RWPE1 (cell line): Measurements from ENCODE around the gene TNFAIP2.

Experiments used
- CTCF ChIA-PET: fragments of 350-600 bp; sonication (Branson Sonifier 250); formaldehyde crosslinking; extraction: SDS; loops from one replicate; lab custom pipeline; 2021; lab: Yijun Ruan, JAX
- POLR2A ChIA-PET: fragments of 400-600 bp; formaldehyde crosslinking; extraction: SDS; loops from one replicate; lab custom pipeline; 2020; ENCODE audit warnings: antibody characterized with exemption; ENCODE audit not compliant: low non-redundant PET; lab: Yijun Ruan, JAX
- DNase-seq: peaks from one replicate; pipeline ENCODE4 v3.0.0; 2012; ENCODE audit warnings: low spot score
- H3K27ac ChIP-seq: fragments of 450-650 bp; 2 replicates; pipeline ENCODE4 v1.5.1; 2017
- TF ChIP-seq, protein P1 (sequence below): fragments of 450-650 bp; conservative IDR thresholded peaks from 2 replicates; pipeline ENCODE4 v1.5.1; 2017; ENCODE audit warnings: low read depth, mild to moderate bottlenecking

TNFAIP2 gene, protein sequence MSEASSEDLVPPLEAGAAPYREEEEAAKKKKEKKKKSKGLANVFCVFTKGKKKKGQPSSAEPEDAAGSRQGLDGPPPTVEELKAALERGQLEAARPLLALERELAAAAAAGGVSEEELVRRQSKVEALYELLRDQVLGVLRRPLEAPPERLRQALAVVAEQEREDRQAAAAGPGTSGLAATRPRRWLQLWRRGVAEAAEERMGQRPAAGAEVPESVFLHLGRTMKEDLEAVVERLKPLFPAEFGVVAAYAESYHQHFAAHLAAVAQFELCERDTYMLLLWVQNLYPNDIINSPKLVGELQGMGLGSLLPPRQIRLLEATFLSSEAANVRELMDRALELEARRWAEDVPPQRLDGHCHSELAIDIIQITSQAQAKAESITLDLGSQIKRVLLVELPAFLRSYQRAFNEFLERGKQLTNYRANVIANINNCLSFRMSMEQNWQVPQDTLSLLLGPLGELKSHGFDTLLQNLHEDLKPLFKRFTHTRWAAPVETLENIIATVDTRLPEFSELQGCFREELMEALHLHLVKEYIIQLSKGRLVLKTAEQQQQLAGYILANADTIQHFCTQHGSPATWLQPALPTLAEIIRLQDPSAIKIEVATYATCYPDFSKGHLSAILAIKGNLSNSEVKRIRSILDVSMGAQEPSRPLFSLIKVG

DNA sequence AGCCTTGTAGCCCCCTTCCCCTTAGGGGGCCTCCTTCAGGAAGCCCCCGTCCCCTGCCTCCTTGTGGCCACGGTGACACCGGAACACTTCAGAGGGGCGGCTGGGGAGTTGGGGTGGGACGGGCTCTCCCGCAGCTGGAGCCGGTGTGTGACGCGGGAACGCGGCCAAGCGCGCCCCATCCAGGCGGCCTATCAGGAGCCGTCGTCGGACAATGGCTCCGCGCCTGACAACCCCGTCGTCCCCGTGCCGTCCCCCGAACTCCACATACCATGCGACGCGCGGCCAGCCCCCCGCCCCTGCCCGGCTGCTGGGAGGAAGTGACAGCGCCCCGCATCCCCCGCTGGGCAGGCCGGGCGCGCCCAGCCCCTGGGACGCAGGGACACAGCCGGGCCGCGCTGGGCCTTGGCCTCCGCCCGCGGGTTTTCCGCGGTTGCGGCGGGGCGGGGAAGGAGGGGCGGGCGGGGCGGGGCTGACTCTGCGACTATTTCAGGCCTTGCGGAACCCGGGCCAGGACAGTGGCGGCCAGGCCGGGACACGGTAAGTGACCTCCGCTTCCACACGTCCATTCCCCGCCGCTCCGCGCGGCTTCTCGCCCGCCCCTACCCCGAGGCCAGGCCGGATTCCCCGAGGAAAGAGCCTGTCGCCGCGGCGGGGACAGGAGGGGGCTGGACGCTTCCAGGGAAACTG lies at the start of gene TNFAIP2:
TNFAIP2 (plus strand) TSS at position 515 of the 687 bp plus-strand sequence. CDS start 2,997 bp downstream, outside the sequence.
- CTCF ChIA-PET = interaction anchor here (7.2 kb wide), 1 partner anchor 18 kb away, joined by 57 read pairs; no protein-coding TSS in a partner anchor
- POLR2A ChIA-PET = no interaction called here
- H3K27ac ChIP-seq = peak within 1 kb of the TSS; percentile 89
- TF ChIP-seq, protein P1, sequence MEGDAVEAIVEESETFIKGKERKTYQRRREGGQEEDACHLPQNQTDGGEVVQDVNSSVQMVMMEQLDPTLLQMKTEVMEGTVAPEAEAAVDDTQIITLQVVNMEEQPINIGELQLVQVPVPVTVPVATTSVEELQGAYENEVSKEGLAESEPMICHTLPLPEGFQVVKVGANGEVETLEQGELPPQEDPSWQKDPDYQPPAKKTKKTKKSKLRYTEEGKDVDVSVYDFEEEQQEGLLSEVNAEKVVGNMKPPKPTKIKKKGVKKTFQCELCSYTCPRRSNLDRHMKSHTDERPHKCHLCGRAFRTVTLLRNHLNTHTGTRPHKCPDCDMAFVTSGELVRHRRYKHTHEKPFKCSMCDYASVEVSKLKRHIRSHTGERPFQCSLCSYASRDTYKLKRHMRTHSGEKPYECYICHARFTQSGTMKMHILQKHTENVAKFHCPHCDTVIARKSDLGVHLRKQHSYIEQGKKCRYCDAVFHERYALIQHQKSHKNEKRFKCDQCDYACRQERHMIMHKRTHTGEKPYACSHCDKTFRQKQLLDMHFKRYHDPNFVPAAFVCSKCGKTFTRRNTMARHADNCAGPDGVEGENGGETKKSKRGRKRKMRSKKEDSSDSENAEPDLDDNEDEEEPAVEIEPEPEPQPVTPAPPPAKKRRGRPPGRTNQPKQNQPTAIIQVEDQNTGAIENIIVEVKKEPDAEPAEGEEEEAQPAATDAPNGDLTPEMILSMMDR = no peak
- no peak for DNase-seq

DNA sequence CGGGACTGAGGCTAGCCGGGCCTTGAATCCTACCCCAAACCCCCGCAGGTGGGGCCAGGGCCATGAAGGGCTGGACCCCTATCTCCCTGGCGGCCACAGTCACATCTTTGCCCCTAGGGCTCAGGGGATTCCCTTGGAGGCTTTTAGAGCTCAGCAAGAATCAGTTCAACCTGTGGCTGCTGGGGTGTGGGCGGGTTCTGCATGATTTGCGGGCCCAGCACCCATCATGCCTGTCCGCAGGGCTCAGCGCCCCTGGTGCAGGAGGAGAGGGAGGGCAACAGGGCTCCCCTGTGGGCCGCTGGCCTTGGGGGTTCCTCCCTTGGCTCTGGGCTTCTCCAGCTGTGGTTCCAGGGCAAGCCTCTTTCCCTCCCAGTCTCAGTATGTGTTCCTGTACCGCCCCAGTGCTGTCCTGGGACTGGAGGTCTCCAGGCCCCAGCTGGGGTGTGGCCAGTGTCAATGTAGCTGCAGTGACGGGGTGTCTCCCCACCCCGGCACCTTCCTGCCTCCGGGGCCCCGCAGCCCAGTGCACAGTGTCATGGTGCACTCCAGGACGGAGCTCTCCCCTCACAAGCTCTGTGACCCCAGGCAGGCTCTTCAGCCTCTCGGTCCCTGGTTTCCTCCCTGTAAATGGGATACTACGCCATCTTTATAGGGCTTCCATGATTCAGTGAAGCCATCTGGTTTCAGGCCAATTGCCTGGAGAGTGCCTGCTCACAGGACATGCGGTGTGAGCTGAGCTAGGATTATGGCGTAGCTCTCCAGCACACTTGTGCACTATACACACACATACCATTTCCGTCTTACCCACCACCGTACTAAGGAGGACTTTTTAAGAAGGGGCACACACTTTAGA lies 49.2 kb upstream of the TNFAIP2 start:
- peak overlapping the region; percentile 99 for H3K27ac ChIP-seq
- CTCF ChIA-PET = interaction anchor here (0.6 to 2.7 kb wide), 13 partner anchors 12 to 319 kb away, joined by 3 to 14 read pairs (median 4); no protein-coding TSS in a partner anchor
- no peak for DNase-seq
- TF ChIP-seq, protein P1 = no peak
- POLR2A ChIA-PET = interaction anchor here (0.6 kb wide), 1 partner anchor 21 kb away, joined by 3 read pairs; no protein-coding TSS in a partner anchor

DNA sequence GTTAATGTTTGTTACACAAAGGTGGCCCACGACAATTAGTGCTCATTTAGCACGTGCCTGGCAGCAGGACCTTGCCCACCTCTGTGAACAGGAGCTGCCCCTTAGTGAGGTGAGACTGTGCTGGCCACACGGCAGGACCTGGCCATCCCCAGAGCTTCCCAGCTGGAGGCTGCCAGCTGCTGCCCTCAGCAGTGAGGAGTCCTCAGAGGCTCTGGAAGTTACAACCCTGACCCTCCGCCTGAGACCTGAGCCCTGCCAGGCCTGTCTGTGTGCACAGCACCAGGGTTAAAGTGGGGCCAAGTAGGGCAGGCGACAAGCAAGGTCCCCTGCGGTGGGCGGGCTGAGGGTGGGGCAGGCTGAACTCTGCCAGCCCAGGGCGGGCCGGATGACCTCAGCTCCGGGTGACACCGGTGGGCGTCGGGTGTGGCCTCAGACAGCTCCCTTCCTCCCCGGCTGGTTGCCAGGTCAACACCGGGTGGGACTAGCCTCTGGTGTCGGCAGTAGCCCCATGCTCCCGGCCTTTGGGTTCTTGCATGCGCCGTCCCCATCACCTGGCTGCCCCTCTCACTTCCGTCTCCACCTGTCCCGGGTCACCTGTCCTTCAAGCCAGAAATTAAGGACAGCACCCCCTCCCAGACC lies 48.4 kb upstream of the TNFAIP2 start:
- ChIA-PET POLR2A (no interaction called here), CTCF (interaction anchor here (0.6 to 2.7 kb wide), 16 partner anchors 11 to 322 kb away, joined by 3 to 14 read pairs (median 4); no protein-coding TSS in a partner anchor)
- TF ChIP-seq, protein P1 = no peak
- peak overlapping the region; percentile 99 for H3K27ac ChIP-seq
- DNase-seq = no peak

DNA sequence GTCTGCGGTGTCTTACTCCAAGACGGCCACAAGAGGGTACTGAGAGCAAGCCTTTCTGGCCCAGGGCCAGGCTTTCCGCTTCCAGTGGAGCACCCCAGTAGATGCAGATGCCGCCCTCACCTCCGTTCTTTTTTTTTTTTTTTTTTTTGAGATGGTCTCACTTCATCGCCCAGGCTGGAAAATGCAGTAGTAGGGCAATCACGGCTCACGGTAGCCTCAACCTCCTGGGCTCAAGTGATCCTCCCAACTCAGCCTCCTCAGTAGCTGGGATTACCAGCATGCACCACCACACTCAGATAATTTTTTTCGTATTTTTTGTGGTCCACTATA lies 44.9 kb upstream of the TNFAIP2 start:
- ChIA-PET CTCF (interaction anchor here (0.6 to 1.4 kb wide), 9 partner anchors 9 to 463 kb away, joined by 3 to 7 read pairs (median 3); no protein-coding TSS in a partner anchor), POLR2A (no interaction called here)
- no peak overlapping the region for H3K27ac ChIP-seq
- TF ChIP-seq, protein P1 = peak; percentile 77
- DNase-seq = peak; percentile 72

DNA sequence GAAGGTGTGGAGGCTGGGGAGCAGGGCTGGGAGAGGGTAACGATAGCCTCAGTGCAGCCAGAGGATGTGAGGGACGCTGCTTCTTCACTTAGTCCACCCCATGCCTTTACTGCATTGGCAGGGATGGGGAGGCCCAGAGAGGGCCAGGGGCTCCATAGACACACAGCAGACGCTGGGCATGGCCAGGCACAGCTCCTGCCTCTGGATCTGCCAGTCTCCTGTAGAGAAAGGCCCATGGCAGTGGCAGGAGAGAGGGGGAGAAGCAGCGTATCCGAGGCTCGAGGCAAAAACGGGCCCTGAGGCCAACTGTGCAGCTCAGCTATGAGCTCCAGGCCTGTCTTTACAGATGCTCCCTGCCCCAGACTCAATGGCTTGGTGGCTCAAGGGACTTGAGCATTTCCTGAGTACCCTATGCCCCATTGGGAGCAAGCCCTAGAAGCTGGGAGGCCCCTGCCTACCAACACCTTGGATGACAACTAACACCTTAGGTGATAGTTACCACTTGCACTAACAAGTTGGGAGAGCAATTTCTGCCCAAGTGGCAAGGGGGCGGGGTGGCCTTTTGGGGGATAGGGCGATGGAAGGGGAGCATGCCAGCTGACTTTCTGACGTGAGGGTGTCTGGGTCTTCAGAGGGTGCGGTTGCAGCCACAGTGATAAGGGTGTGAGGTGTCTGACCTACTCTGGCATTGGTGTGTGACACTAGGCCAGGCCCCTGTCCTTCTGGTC lies 44.2 kb upstream of the TNFAIP2 start:
- POLR2A ChIA-PET = no interaction called here

More for the DNA sequence above, 44.2 kb upstream of the TNFAIP2 start:
- CTCF ChIA-PET = interaction anchor here (0.6 to 1.4 kb wide), 11 partner anchors 8 to 464 kb away, joined by 3 to 7 read pairs (median 3); no protein-coding TSS in a partner anchor
- DNase-seq = no peak
- TF ChIP-seq, protein P1 = no peak
- no peak overlapping the region for H3K27ac ChIP-seq
